ENCODE measurements around the gene LRRC58.

Gene LRRC58

GRCh38 chr3:120364101-120364500 lies 14.9 kb upstream of the LRRC58 start:
- Histone ChIP-seq H3K27me3 (ENCODE audit: control insufficient read depth, insufficient read depth, low read length) (no peaks in the 10 kb centered on the region), H3K9ac (ENCODE audit: low read depth, low read length) (no peak overlapping the region), H3K4me3 (ENCODE audit: low read length) (no peak overlapping the region), H3K4me2 (ENCODE audit: low read length) (no peak overlapping the region), H3K36me3 (ENCODE audit: insufficient read depth, low read length) (no peaks in the 10 kb centered on the region), H3K9me3 (replicated peaks; ENCODE audit: low read length) (no peaks in the 10 kb centered on the region), H3K4me1 (ENCODE audit: control insufficient read depth, insufficient read depth, low read length) (peaks cover 3% of the 10 kb centered on the region)

GRCh38 chr3:120357807-120358206 lies 8.7 kb upstream of the LRRC58 start:
- Histone ChIP-seq H3K4me2 (ENCODE audit: low read length) (no peak overlapping the region), H3K36me3 (ENCODE audit: insufficient read depth, low read length) (no peaks in the 10 kb centered on the region), H3K27me3 (ENCODE audit: control insufficient read depth, insufficient read depth, low read length) (no peaks in the 10 kb centered on the region), H3K9ac (ENCODE audit: low read depth, low read length) (no peak overlapping the region), H3K4me1 (ENCODE audit: control insufficient read depth, insufficient read depth, low read length) (no peaks in the 10 kb centered on the region), H3K9me3 (replicated peaks; ENCODE audit: low read length) (no peaks in the 10 kb centered on the region), H3K4me3 (ENCODE audit: low read length) (no peak overlapping the region)

DNA sequence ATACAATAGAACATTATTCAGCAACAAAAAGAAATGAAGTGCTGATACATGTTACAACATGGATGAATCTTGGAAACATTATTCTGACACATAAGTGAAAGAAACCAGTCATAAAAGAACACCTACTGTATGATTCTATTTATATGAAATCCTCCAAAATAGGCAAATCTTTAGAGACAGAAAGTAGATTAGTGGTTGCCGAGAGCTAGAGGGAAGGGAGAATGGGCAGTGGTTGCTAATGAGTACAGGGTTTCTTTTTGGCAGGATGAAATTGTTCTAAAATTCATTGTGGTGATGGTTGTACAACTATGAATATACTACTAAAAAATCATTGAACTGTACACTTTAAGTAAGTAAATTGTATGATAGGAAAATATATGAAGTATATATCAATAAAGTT lies 6.3 kb upstream of the LRRC58 start:
- no peaks in the 10 kb centered on the region for H3K9me3 ChIP-seq (replicated peaks; ENCODE audit: low read length)
- H3K9ac ChIP-seq (ENCODE audit: low read depth, low read length): no peak overlapping the region
- H3K36me3 ChIP-seq (ENCODE audit: insufficient read depth, low read length): no peaks in the 10 kb centered on the region
- no peak overlapping the region for H3K4me3 ChIP-seq (ENCODE audit: low read length)
- no peak overlapping the region for H3K4me2 ChIP-seq (ENCODE audit: low read length)
- no peaks in the 10 kb centered on the region for H3K27me3 ChIP-seq (ENCODE audit: control insufficient read depth, insufficient read depth, low read length)
- peaks cover 5% of the 10 kb centered on the region for H3K4me1 ChIP-seq (ENCODE audit: control insufficient read depth, insufficient read depth, low read length)

DNA sequence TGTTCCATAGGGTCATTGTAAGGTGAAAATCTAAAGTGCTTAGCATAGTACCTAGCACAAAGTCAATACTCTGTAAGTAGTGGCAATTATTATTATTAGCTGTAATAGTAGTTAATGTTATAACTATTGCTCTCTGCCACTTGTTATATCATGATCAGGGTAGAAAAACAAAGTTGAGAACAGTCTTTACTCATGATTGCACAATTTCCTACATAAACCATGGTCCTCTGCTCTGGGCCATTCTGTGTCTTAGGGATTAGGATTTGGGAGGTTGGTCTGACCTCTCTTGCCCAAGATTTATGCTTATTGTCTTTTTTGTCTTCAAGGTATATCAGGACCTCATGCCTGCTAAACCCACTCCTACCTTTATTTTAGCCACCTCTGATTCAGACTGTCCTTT lies 4.3 kb upstream of the LRRC58 start:
- Histone ChIP-seq H3K4me1 (ENCODE audit: control insufficient read depth, insufficient read depth, low read length) (peaks cover 12% of the 10 kb centered on the region), H3K36me3 (ENCODE audit: insufficient read depth, low read length) (no peaks in the 10 kb centered on the region), H3K9ac (ENCODE audit: low read depth, low read length) (no peak overlapping the region), H3K4me3 (ENCODE audit: low read length) (no peak overlapping the region), H3K9me3 (replicated peaks; ENCODE audit: low read length) (no peaks in the 10 kb centered on the region), H3K4me2 (ENCODE audit: low read length) (no peak overlapping the region), H3K27me3 (ENCODE audit: control insufficient read depth, insufficient read depth, low read length) (no peaks in the 10 kb centered on the region)

DNA sequence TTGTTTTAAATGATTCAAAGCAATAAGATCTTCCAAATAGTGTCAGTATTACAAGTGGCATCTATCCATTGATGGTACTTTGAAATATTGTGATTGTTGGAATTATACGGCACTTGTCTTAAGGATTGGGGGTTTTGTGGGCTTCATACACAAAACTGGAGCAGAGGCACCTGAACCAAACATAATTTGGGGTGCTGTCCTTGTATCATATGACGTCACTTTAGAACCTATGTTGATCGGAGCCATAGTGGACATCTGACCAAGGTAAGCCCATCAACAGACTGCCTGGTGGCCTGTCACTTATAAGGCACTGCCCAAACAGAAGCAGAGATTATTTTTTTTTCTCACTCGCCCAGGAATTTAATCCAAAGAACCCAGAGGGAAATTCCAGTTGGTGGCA lies 2.9 kb upstream of the LRRC58 start:
- Histone ChIP-seq H3K9me3 (replicated peaks; ENCODE audit: low read length) (no peaks in the 10 kb centered on the region), H3K9ac (ENCODE audit: low read depth, low read length) (no peak overlapping the region), H3K4me2 (ENCODE audit: low read length) (no peak overlapping the region), H3K4me3 (ENCODE audit: low read length) (no peak overlapping the region), H3K4me1 (ENCODE audit: control insufficient read depth, insufficient read depth, low read length) (peaks cover 17% of the 10 kb centered on the region), H3K27me3 (ENCODE audit: control insufficient read depth, insufficient read depth, low read length) (no peaks in the 10 kb centered on the region), H3K36me3 (ENCODE audit: insufficient read depth, low read length) (no peaks in the 10 kb centered on the region)

- peak overlapping the region; percentile 90 for H3K4me2 ChIP-seq (ENCODE audit: low read length)
- no peaks in the 10 kb centered on the region for H3K27me3 ChIP-seq (ENCODE audit: control insufficient read depth, insufficient read depth, low read length)
- no peaks in the 10 kb centered on the region for H3K36me3 ChIP-seq (ENCODE audit: insufficient read depth, low read length)
- peak overlapping the region; percentile 97 for H3K4me3 ChIP-seq (ENCODE audit: low read length)
- H3K9ac ChIP-seq (ENCODE audit: low read depth, low read length): peak overlapping the region; percentile 90
- peaks cover 17% of the 10 kb centered on the region for H3K4me1 ChIP-seq (ENCODE audit: control insufficient read depth, insufficient read depth, low read length)
- no peaks in the 10 kb centered on the region for H3K9me3 ChIP-seq (replicated peaks; ENCODE audit: low read length)
Observed at GRCh38 chr3:120350401-120350941, 1.3 kb upstream of the LRRC58 start.

- Histone ChIP-seq H3K4me2 (ENCODE audit: low read length) (peak overlapping the region; percentile 90), H3K36me3 (ENCODE audit: insufficient read depth, low read length) (no peaks in the 10 kb centered on the region), H3K27me3 (ENCODE audit: control insufficient read depth, insufficient read depth, low read length) (no peaks in the 10 kb centered on the region), H3K4me1 (ENCODE audit: control insufficient read depth, insufficient read depth, low read length) (peaks cover 17% of the 10 kb centered on the region), H3K9me3 (replicated peaks; ENCODE audit: low read length) (no peaks in the 10 kb centered on the region), H3K4me3 (ENCODE audit: low read length) (peak overlapping the region; percentile 97), H3K9ac (ENCODE audit: low read depth, low read length) (peak overlapping the region; percentile 90)
Observed at GRCh38 chr3:120349855-120350125, 636 bp upstream of the LRRC58 start.

DNA sequence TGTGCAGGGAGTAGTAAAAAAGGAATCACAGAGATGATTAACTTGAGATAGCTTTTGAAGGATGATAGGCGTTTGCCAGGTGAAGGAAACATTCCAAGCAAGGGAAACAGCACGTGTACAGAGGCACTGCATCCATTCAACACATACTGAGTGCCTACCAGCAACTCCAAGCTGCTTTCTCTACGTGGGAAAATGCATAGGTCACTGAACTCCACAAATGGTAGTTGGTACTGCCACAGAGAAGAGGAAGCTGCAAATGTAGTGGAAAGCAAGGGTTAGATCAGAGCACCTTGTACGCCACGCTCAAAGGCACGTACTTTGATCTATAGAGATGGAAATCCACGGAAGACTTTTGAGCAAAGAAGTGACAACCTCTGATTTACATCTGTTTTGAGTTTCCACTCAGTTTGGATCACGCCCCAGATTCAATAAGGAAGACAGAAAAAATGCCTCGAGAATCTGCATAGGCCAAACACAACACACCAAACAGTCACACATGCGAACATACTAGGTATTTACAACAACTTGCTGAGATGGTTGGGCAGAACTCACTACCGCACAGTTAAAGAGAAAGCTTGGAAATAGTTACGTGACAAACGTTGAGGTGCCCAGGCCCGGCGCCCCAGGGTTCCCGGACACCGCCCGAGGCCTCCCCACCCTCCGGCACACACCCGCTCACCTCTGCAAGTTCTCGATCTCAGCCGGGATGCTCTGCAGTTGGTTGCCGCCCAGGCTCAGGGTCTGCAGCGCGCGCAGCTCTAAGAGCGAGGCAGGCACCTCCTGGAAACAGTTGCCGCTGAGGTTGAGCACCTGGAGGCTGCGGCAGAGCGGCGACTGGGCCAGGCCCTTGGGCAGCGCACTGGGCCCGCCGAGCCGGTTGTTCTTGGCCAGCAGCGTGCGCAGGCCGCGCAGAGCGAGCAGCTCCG lies 826 bp downstream of the LRRC58 start:
- H3K36me3 ChIP-seq (ENCODE audit: insufficient read depth, low read length): no peaks in the 10 kb centered on the region
- H3K9me3 ChIP-seq (replicated peaks; ENCODE audit: low read length): no peaks in the 10 kb centered on the region
- no peaks in the 10 kb centered on the region for H3K27me3 ChIP-seq (ENCODE audit: control insufficient read depth, insufficient read depth, low read length)
- H3K4me3 ChIP-seq (ENCODE audit: low read length): peak overlapping the region; percentile 97
- H3K4me1 ChIP-seq (ENCODE audit: control insufficient read depth, insufficient read depth, low read length): peaks cover 20% of the 10 kb centered on the region
- H3K4me2 ChIP-seq (ENCODE audit: low read length): peak overlapping the region; percentile 90
- H3K9ac ChIP-seq (ENCODE audit: low read depth, low read length): peak overlapping the region; percentile 90

GRCh38 chr3:120344349-120344748 lies 4.8 kb downstream of the LRRC58 start:
- H3K9ac ChIP-seq (ENCODE audit: low read depth, low read length): no peak overlapping the region
- H3K4me2 ChIP-seq (ENCODE audit: low read length): no peak overlapping the region
- peaks cover 2% of the 10 kb centered on the region for H3K36me3 ChIP-seq (ENCODE audit: insufficient read depth, low read length)
- no peaks in the 10 kb centered on the region for H3K27me3 ChIP-seq (ENCODE audit: control insufficient read depth, insufficient read depth, low read length)
- peaks cover 8% of the 10 kb centered on the region for H3K4me1 ChIP-seq (ENCODE audit: control insufficient read depth, insufficient read depth, low read length)
- no peak overlapping the region for H3K4me3 ChIP-seq (ENCODE audit: low read length)
- peaks cover 1% of the 10 kb centered on the region for H3K9me3 ChIP-seq (replicated peaks; ENCODE audit: low read length)

- Histone ChIP-seq H3K36me3 (ENCODE audit: insufficient read depth, low read length) (peaks cover 6% of the 10 kb centered on the region), H3K9me3 (replicated peaks; ENCODE audit: low read length) (peaks cover 2% of the 10 kb centered on the region), H3K9ac (ENCODE audit: low read depth, low read length) (no peak overlapping the region), H3K4me3 (ENCODE audit: low read length) (no peak overlapping the region), H3K4me1 (ENCODE audit: control insufficient read depth, insufficient read depth, low read length) (peaks cover 3% of the 10 kb centered on the region), H3K4me2 (ENCODE audit: low read length) (no peak overlapping the region), H3K27me3 (ENCODE audit: control insufficient read depth, insufficient read depth, low read length) (no peaks in the 10 kb centered on the region)
Observed at GRCh38 chr3:120341658-120342346, 7.4 kb downstream of the LRRC58 start.

GRCh38 chr3:120339362-120339761 lies 9.8 kb downstream of the LRRC58 start:
- Histone ChIP-seq H3K27me3 (ENCODE audit: control insufficient read depth, insufficient read depth, low read length) (no peaks in the 10 kb centered on the region), H3K4me3 (ENCODE audit: low read length) (no peak overlapping the region), H3K36me3 (ENCODE audit: insufficient read depth, low read length) (peaks cover 14% of the 10 kb centered on the region), H3K4me1 (ENCODE audit: control insufficient read depth, insufficient read depth, low read length) (peaks cover 3% of the 10 kb centered on the region), H3K9me3 (replicated peaks; ENCODE audit: low read length) (peaks cover 2% of the 10 kb centered on the region), H3K9ac (ENCODE audit: low read depth, low read length) (no peak overlapping the region), H3K4me2 (ENCODE audit: low read length) (no peak overlapping the region)

Measured in skeletal muscle satellite cell (primary cell).